Erythroblast (primary cell): ENCODE data around the gene HOXC13.

ENCODE experiments used
- DNase-seq, 2 experiments: peaks; one replicate each; lab custom pipeline; 2025; lab: John Stamatoyannopoulos, UW
- GATA1 ChIP-seq: IDR thresholded peaks from 2 replicates; pipeline ENCODE4 v1.6.1; 2011; ENCODE audit warnings: low read depth, mild to moderate bottlenecking, control low read depth, low read length, moderate library complexity
- POLR2A ChIP-seq: IDR thresholded peaks from 2 replicates; pipeline ENCODE4 v1.6.1; 2011; ENCODE audit warnings: mild to moderate bottlenecking, low read length

The HOXC13 gene

GRCh38 chr12:53965281-53966084 is 26.9 kb downstream of the HOXC13 start:
- TF ChIP-seq GATA1 = no peak
- TF ChIP-seq POLR2A = no peak
- DNase-seq = no peak

DNA sequence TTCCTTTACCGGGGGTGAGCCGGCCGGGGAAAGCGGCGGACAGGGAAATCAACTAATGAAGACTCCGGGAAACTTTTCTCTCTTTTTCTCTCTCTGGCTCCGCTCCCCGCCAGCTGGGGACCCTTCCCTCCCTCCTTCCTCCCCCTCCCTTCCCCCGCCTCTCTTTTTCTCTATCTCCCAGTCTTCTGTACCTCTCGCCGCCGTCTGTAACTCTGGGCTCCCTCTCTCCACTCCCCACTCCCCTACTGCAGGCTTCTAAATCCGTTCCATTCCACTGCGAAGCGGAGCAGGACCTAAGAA is 27.4 kb downstream of the HOXC13 start:
- TF ChIP-seq POLR2A (no peak), GATA1 (no peak)
- no peak for DNase-seq

GRCh38 chr12:53966385-53967133 is 27.9 kb downstream of the HOXC13 start:
- no peak for TF ChIP-seq GATA1
- no peak for TF ChIP-seq POLR2A
- DNase-seq = no peak

- no peak for DNase-seq
- TF ChIP-seq POLR2A = no peak
- TF ChIP-seq GATA1 = no peak
These were observed 28.8 kb downstream of the HOXC13 start for GRCh38 chr12:53967421-53967925.

GRCh38 chr12:53968214-53969127 is 29.8 kb downstream of the HOXC13 start:
- DNase-seq = no peak

DNA sequence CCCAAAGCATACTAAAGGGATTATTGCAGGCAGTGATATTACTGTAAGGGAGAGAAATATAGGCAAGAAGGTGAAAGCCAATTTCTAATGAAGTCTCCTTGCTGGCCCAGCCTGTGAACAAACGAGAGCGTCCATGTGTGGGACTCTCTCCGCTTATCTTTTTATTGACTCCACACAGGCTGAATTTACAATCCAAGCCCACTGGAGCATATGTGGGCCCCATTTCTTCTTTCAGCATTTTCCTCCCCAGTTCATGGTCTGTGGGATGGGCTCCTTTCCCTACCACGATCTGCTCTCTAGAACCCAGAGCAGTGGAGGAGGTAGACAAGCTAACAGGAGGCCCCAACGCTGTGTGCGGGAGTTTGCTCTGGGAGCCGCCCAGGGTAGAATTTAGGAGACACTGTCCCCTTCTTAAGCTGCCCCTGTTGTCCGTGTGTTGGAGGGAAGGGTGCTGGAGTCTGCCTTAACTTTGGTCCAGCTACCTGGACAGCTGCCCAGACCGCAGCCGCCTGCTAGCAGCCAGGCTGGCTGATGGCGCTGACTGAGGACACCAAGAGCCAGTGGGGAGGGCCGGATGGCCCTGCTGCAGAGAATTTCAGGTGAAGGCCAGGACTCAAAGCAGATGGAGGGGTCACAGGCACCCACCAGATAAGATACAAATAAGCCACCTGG is 31.1 kb downstream of the HOXC13 start:
- no peak for DNase-seq
- no peak for TF ChIP-seq GATA1
- TF ChIP-seq POLR2A = no peak

More at GRCh38 chr12:53968214-53969127, 29.8 kb downstream of the HOXC13 start:
- no peak for TF ChIP-seq GATA1
- TF ChIP-seq POLR2A = no peak

DNA sequence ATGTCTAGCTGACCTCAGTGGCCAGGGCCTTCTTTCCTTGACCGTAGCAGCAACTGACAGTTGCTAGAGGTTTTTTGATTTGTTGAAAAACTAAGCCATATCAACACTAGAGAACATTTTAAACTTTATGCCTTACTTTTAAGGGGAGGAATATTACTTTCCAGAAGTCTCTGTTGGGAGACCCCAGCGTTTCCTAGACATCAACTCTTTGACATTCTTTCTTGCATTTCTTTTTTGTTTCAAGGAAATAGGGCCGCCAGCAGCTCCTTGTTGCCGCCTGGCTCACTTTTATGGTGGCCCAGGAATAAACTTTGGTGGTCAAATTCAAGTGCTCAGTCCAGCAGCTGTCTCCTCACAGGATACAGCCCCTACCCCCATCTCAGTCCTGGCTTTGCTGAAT is 31.8 kb downstream of the HOXC13 start:
- no peak for TF ChIP-seq POLR2A
- no peak for TF ChIP-seq GATA1
- no peak for DNase-seq

DNA sequence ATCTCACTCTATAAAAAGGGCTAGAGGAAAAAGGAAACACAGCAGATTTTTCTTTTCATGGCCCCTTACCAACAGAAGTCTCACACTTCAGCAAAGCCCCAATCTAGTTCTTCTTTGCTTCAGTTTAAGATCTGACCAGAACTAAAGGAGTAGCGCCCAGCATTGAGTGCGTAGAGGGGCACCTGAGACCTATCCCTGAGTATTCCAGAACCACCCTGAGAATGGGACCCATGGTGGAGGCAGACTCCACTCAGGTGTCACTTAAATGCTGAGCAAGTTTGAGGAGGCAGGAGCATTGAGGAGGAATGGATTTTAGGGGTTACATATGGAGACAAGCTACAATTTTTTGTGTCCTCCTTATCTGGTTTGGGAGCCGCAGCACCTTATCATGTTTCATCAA is 32.5 kb downstream of the HOXC13 start:
- DNase-seq = no peak
- TF ChIP-seq POLR2A (no peak), GATA1 (no peak)

DNA sequence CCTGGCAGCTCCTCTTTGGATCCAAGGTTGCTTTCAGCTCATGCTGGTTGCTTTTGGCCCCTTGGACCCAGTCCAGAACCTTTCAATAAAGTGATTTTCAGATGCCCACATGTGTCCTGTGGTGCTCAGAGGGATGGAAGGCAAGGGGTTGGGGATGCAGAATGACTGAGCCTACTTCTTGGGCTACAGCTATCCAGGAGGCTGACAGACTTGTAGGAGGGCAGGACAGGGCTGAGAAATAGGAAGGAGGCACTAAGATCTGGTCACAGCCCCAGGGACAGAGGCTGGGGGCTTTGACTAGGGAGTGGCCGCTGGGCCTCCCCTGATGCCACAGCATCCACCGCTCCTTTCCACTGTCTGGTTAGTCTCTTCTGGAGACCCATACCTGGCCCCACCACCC is 33.1 kb downstream of the HOXC13 start:
- no peak for DNase-seq
- no peak for TF ChIP-seq POLR2A

- TF ChIP-seq GATA1 (no peak), POLR2A (no peak)
- no peak for DNase-seq
These were observed 33.6 kb downstream of the HOXC13 start for GRCh38 chr12:53972152-53972702.

DNA sequence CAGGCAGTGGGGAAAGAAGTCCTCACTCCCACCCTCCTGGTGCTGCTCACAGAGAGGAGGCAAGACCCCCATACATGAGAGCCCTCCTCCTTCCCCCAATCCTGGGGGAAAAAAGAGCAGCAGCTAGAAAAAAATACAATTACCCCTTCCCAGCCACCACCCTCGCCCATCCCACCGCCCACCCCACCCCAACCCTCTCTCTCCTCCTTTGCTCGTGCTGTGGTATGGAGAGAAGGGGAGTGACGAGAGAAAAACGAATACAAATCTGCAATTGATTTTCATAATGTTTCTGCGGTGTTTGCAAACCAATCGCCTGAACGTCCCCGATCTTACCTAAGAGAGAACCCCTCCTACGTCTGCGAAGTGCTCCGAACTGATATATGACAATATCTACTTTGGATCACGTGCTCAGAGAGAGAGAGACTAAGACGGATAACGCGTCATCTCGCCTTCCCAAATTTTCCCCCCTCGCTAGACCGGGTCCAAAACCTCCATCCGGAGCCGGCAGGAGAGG is 34.1 kb downstream of the HOXC13 start, which contains the start of gene HOXC11:
Gene HOXC11 (plus strand): TSS at position 405 of the 514 bp plus-strand sequence. CDS start 116 bp downstream, outside the sequence.
- DNase-seq = no peak

More for the DNA sequence above, 34.1 kb downstream of the HOXC13 start, which contains the start of gene HOXC11:
- TF ChIP-seq GATA1 (no peak), POLR2A (no peak)
